Type B pancreatic cell (in vitro differentiated cells): ENCODE results near the gene PPM1B. TPM values are rescaled to one million over a fixed set of nuclear protein-coding genes. Genes with fewer than 3 reads are reported as not detected.

Experiments
- total RNA-seq: library from RNA; stranded (reverse); gene quantifications from 2 replicates; pipeline ENCODE4 v1.2.1, GENCODE V29; 2021; ENCODE audit warnings: low replicate concordance

The PPM1B gene
- total RNA-seq, 1 donor from 2014 or later, result 42.5 TPM

Other genes starting within 250 kb of the PPM1B start
- gene LRPPRC, start 172.9 kb upstream of the PPM1B start, total RNA-seq, result 104 and 117 TPM in 2 replicates
- gene SLC3A1, start 106.6 kb downstream of the PPM1B start, total RNA-seq, result 1.2 and 2.0 TPM in 2 replicates
- 37.1 and 42.0 TPM in 2 replicates for gene PREPL, start 192.6 kb downstream of the PPM1B start, total RNA-seq
- gene CAMKMT, start 193.1 kb downstream of the PPM1B start, total RNA-seq, result 5.3 and 7.7 TPM in 2 replicates